RWPE1 (cell line): ENCODE measurements around the gene WNT9A.
A peak's percentile ranks its signal among the peaks of the same experiment; 100 is the strongest.

Experiments
- CTCF ChIA-PET: fragments of 350-600 bp; sonication (Branson Sonifier 250); formaldehyde crosslinking; extraction: SDS; loops from one replicate; lab custom pipeline; 2021; lab: Yijun Ruan, JAX
- POLR2A ChIA-PET: fragments of 400-600 bp; formaldehyde crosslinking; extraction: SDS; loops from one replicate; lab custom pipeline; 2020; ENCODE audit warnings: antibody characterized with exemption; ENCODE audit not compliant: low non-redundant PET; lab: Yijun Ruan, JAX
- DNase-seq: peaks from one replicate; pipeline ENCODE4 v3.0.0; 2012; ENCODE audit warnings: low spot score
- H3K27ac ChIP-seq: fragments of 450-650 bp; 2 replicates; pipeline ENCODE4 v1.5.1; 2017
- TF ChIP-seq, protein P1 (sequence below): fragments of 450-650 bp; conservative IDR thresholded peaks from 2 replicates; pipeline ENCODE4 v1.5.1; 2017; ENCODE audit warnings: low read depth, mild to moderate bottlenecking

WNT9A gene

DNA sequence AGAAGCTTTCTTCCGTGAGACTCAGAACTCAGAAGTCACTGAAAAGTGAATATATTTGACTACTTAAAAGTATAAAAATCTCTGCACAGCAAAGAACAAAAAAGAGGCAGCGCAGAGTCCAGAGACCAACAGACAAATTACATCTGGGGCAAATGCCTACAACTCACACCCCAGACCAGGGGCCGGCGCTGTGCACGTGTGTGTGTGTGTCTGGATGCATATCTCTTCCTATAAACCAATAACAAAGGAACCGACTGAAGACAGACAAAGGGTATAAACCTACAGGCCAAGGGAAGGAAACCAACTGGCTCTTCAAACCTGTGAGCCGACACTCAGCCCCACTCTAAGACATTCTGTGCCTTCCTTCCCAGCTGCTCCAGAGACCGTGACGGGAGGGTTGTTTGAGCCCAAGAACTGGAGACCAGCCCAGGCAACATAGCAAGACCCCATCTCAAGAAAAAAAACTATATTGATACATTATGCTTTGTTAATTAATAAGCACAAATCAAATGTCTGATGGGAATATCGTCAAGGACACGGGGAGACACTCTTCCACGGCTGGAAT is 18.8 kb downstream of the WNT9A start:
- TF ChIP-seq, protein P1, sequence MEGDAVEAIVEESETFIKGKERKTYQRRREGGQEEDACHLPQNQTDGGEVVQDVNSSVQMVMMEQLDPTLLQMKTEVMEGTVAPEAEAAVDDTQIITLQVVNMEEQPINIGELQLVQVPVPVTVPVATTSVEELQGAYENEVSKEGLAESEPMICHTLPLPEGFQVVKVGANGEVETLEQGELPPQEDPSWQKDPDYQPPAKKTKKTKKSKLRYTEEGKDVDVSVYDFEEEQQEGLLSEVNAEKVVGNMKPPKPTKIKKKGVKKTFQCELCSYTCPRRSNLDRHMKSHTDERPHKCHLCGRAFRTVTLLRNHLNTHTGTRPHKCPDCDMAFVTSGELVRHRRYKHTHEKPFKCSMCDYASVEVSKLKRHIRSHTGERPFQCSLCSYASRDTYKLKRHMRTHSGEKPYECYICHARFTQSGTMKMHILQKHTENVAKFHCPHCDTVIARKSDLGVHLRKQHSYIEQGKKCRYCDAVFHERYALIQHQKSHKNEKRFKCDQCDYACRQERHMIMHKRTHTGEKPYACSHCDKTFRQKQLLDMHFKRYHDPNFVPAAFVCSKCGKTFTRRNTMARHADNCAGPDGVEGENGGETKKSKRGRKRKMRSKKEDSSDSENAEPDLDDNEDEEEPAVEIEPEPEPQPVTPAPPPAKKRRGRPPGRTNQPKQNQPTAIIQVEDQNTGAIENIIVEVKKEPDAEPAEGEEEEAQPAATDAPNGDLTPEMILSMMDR: no peak
- CTCF ChIA-PET: no interaction called here
- peak overlapping the region; percentile 41 for H3K27ac ChIP-seq
- POLR2A ChIA-PET: no interaction called here
- DNase-seq: no peak

DNA sequence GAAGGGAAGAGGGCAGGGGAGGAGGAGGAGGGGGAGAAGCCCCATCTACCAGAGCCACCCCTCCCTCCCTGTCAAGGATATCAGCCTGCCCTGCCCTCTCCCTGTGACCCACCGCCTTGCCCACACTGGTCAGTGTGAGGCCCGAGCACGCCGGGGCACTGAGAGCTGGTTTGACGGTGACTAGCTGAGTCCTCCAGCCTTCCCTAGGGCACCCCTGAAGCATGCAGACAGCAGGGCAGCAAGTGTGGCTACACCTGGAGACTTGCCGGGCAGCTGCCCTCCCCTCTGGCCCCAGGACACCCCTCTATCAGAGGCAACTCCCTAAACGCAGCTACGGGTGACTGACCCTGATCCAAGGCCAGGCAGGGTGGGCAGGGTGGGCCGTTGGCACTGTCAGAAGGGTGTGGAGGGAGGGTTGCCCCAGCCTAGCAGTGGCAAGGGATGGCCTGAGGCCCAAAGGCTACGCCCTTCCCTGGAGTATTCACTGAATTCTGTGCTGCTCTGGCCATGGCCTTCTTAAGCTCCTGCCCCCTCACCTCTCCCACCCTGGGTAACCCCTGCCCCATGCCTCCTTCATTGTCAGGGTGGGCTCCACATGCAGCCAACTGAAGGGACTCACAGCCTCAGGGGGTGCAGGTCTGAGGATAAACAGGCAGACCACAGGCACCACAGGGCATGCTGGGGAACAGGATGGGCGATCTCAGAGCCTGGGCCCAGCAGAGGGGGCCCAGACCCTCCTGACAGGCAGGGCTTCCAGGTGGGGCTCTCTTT is 19.6 kb downstream of the WNT9A start:
- no peak for DNase-seq
- CTCF ChIA-PET: interaction anchor here (0.6 kb wide), 1 partner anchor 1021 kb away, joined by 3 read pairs; no protein-coding TSS in a partner anchor
- POLR2A ChIA-PET: no interaction called here
- TF ChIP-seq, protein P1: no peak
- H3K27ac ChIP-seq: peak overlapping the region; percentile 41

DNA sequence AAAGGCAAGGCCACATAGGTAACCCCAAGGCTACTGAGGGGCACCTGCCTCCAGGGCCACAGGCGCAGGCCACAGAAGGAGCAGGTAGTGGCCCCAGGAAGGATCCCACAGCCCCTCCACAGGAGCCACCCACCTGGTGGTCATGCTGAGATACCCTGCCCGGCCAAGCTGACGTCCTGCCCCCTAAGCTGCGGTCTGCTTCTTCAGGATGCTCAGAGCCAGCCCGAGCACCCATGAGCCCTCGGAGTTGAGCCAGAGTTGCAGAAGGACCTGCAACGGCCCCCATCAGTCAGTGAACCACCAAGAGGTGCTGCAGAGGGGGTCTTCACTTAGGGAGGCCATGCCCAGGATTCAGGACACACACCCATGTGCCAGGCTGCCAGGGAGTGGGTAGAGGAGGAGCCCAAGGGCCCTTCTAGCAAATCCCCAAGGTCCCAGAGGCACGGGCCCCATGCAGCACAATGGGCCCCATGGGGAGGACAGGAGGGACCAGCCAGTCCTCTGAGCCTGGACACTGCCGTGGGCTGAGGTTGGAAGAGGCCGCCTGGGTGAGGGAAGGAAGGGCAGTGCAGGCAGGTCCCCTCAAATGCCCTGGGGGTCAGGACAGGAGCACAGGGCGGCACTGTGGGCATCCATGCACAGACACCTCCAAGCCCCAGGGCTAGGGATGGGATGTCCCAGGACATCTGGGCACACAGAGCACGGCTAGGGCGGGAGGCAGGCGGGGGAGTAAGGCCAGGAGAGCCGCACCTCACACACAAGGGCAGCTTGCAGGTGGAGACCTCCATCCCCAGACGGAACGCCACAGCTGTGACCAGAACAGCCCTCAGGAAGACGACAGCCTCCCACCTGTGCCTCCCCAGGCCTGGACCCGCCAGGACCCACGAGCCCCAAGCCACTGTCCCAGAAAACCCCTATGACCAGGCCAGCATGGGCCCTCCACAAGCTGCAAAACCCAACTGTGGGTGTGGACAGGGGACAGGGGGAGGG is 20.5 kb downstream of the WNT9A start:
- DNase-seq: no peak
- ChIA-PET CTCF (interaction anchor here (0.6 kb wide), 1 partner anchor 1020 kb away, joined by 3 read pairs; no protein-coding TSS in a partner anchor), POLR2A (no interaction called here)
- H3K27ac ChIP-seq: peak overlapping the region; percentile 41; the same call in 1 of the 2 replicates
- TF ChIP-seq, protein P1: no peak

DNA sequence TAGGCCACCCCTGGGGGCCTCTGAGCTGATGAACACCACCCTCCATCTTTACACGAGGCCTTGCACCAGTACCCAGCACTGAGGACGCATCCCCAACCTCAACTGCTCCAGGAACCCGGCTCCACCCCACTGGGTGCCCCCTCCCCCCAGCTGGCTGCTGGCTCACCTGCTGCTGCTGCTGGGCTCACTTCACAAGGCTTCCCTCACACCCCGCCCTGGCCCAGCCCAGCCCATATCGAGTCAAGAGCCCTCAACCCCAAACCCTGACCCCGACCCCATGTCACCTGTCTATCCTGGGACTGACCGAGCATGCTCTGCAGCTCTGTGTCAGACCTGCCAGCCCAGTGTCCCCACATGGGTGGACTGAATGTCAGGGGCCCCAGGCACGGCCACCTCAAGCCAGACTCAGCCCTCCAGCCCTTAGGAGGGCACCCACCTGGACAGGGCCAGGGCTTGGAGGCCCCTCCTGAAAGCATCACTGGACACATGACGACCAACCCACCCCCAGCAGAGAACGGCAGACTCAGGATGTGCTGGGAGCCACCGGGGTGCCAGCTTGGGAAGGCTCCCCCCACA is 21.4 kb downstream of the WNT9A start:
- H3K27ac ChIP-seq: no peak overlapping the region
- ChIA-PET POLR2A (no interaction called here), CTCF (interaction anchor here (0.6 to 1.2 kb wide), 3 partner anchors 154 to 1067 kb away, joined by 3 to 4 read pairs (median 3); no protein-coding TSS in a partner anchor)
- TF ChIP-seq, protein P1: no peak
- DNase-seq: no peak

DNA sequence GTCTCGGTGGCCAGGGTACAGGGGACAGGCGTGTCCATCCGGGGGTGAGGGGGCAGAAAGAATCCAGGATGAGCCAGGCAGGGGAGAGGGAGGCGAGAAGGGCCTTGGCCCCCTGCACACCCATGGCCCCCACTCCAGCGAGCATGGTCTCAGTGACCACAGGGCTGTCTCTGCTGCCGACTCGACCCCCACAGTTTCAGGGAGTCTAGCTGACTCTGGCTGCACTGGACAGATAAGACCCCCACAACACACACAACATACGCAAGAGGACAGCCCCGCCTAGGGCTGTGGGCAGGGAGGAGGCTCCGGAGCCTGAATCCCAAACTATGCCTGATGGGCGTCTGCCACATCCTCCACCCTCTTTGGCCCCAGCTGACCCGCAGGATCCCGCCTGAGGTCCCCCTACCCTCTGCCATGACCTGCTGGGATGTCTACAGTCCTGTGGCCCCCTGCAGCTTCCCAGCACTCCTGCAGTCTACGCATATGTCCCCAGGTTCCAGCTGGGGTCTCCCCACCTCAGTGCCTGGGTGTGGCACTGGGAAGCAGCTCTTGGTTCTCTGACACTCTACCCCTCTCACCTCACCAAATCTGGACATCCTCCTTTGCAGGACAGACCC is 22.0 kb downstream of the WNT9A start:
- TF ChIP-seq, protein P1: no peak
- CTCF ChIA-PET: interaction anchor here (0.6 to 1.2 kb wide), 4 partner anchors 153 to 1068 kb away, joined by 3 to 4 read pairs (median 4); no protein-coding TSS in a partner anchor
- no peak overlapping the region for H3K27ac ChIP-seq
- no peak for DNase-seq
- POLR2A ChIA-PET: no interaction called here
